HCT116 (cell line): ENCODE data around the gene KRTAP5-3. TPM values are rescaled to one million over a fixed set of nuclear protein-coding genes. Genes with fewer than 3 reads are reported as not detected.

Experiments used
- ATAC-seq: fragments of 200-7000 bp; cut with Tn5 transposase; 2 replicates; pipeline ENCODE4 v1.9.1; 2020; ENCODE audit warnings: mild to moderate bottlenecking, moderate library complexity
- BruUV-seq: library from RNA; stranded (reverse); fragments of 400-500 nt; replicated peaks from 2 replicates; lab custom pipeline; 2021; lab: Mats Ljungman, UMichigan
- CTCF ChIA-PET: fragments of 300-600 bp; sonication (Branson Sonifier 250); formaldehyde crosslinking; loops from one replicate; lab custom pipeline; 2021; ENCODE audit warnings: antibody characterized with exemption; lab: Charles Lee
- POLR2A ChIA-PET: fragments of 300-600, 350-600 bp; sonication (Branson Sonifier 250); formaldehyde crosslinking; loops from one replicate; lab custom pipeline; 2021; ENCODE audit warnings: antibody characterized with exemption; lab: Charles Lee
- RAD21 ChIA-PET, 2 experiments: fragments of 300-600 bp; sonication (Branson Sonifier 250); formaldehyde crosslinking; loops; one replicate each; lab custom pipeline; 2023; ENCODE audit warnings: low total read pairs in 2 of 2; ENCODE audit not compliant: uncharacterized antibody in 2 of 2, unreplicated experiment in 2 of 2, low non-redundant PET in 1 of 2; lab: Charles Lee
- DNase-seq: peaks from one replicate; pipeline ENCODE4 v3.0.0-alpha.2; 2010; ENCODE audit warnings: low read depth, low spot score
- H2AFZ ChIP-seq: fragments of 200-600 bp; shearing (Covaris generic), sonication (generic); 2 replicates; pipeline ENCODE4 v1.6.1; 2017; ENCODE audit warnings: low read depth, mixed run types, mixed read lengths, antibody characterized with exemption, low read length; ENCODE audit not compliant: poor library complexity, severe bottlenecking
- H3K27ac ChIP-seq: 2 replicates; pipeline ENCODE4 v1.5.1; 2012; ENCODE audit warnings: low read depth, low read length
- H3K27me3 ChIP-seq: fragments of 200-600 bp; sonication (generic); 2 replicates; pipeline ENCODE4 v1.6.1; 2016; ENCODE audit warnings: mixed run types, low read length, mixed read lengths; ENCODE audit not compliant: insufficient read depth
- H3K36me3 ChIP-seq, 2 experiments: fragments of 200-500 bp in 1 of 2; fragments of 200-600 bp in 1 of 2; sonication (Bioruptor generic) in 1 of 2; sonication (generic) in 1 of 2; 2 replicates each; pipeline versions ENCODE4 v1.5.1 to v1.6.1; 2014 to 2016; ENCODE audit warnings: low read length in 2 of 2, inconsistent platforms in 1 of 2, mixed read lengths in 1 of 2, mixed run types in 1 of 2; ENCODE audit not compliant: insufficient read depth in 2 of 2, control insufficient read depth in 1 of 2
- H3K4me1 ChIP-seq, 2 experiments: fragments of 200-600 bp in 1 of 2; sonication (generic) in 1 of 2; 2 replicates each; pipeline versions ENCODE4 v1.5.1 to v1.6.1; 2012 to 2017; ENCODE audit warnings: low read length in 2 of 2, inconsistent platforms in 1 of 2, mild to moderate bottlenecking in 1 of 2, mixed read lengths in 1 of 2, mixed run types in 1 of 2, moderate library complexity in 1 of 2; ENCODE audit not compliant: insufficient read depth in 2 of 2, control insufficient read depth in 1 of 2
- H3K4me2 ChIP-seq: fragments of 200-600 bp; sonication (generic); 2 replicates; pipeline ENCODE4 v1.6.1; 2017; ENCODE audit warnings: mixed run types, low read length, mixed read lengths
- H3K4me3 ChIP-seq, 2 experiments: fragments of 200-600 bp in 1 of 2; sonication (generic) in 1 of 2; replicated peaks in 1 of 2; 2 replicates each; pipeline ENCODE4 v1.5.1; 2011 to 2016; ENCODE audit warnings: low read length in 2 of 2, control low read depth in 1 of 2, low read depth in 1 of 2, mild to moderate bottlenecking in 1 of 2, mixed read lengths in 1 of 2, mixed run types in 1 of 2
- H3K79me2 ChIP-seq: fragments of 200-600 bp; sonication (generic); 2 replicates; pipeline ENCODE4 v1.6.1; 2017; ENCODE audit warnings: mild to moderate bottlenecking, mixed run types, low read length, moderate library complexity, mixed read lengths; ENCODE audit not compliant: insufficient read depth
- H3K9ac ChIP-seq: fragments of 200-600 bp; sonication (generic); 2 replicates; pipeline ENCODE4 v1.6.1; 2016; ENCODE audit warnings: low read length, mixed read lengths
- H3K9me2 ChIP-seq: fragments of 200-600 bp; sonication (generic), shearing (Covaris generic); 2 replicates; pipeline ENCODE4 v1.6.1; 2017; ENCODE audit warnings: mixed run types, mild to moderate bottlenecking, moderate library complexity; ENCODE audit not compliant: insufficient read depth
- H3K9me3 ChIP-seq, 2 experiments: fragments of 200-500 bp in 1 of 2; fragments of 200-600 bp in 1 of 2; sonication (Bioruptor generic) in 1 of 2; sonication (generic) in 1 of 2; 2 replicates each; pipeline ENCODE4 v1.6.1; 2014 to 2017; ENCODE audit warnings: low read length in 2 of 2, mixed read lengths in 2 of 2, inconsistent platforms in 1 of 2, low read depth in 1 of 2, mild to moderate bottlenecking in 1 of 2, mixed run types in 1 of 2, moderate library complexity in 1 of 2; ENCODE audit not compliant: control insufficient read depth in 1 of 2, insufficient read depth in 1 of 2
- H4K20me1 ChIP-seq: fragments of 200-600 bp; sonication (generic), shearing (Covaris generic); 2 replicates; pipeline ENCODE4 v1.6.1; 2017; ENCODE audit warnings: mixed run types, mild to moderate bottlenecking, moderate library complexity; ENCODE audit not compliant: insufficient read depth
- ATF3 ChIP-seq: IDR thresholded peaks from 2 replicates; pipeline ENCODE4 v1.6.1; 2012
- CTCF ChIP-seq, 3 experiments: fragments of 200-600 bp in 1 of 3; sonication (generic) in 1 of 3; IDR thresholded peaks in 2 of 3; conservative IDR thresholded peaks in 1 of 3; 2 replicates each; pipeline ENCODE4 v1.5.1; 2012 to 2017; ENCODE audit warnings: low read depth in 2 of 3, low read length in 2 of 3, antibody characterized with exemption in 1 of 3, borderline replicate concordance in 1 of 3, control low read depth in 1 of 3, mild to moderate bottlenecking in 1 of 3, mixed read lengths in 1 of 3, mixed run types in 1 of 3, moderate library complexity in 1 of 3; ENCODE audit not compliant: insufficient read depth in 1 of 3
- intact Hi-C: fragments of 100-400 bp; cut with micrococcal nuclease; formaldehyde crosslinking; loops from 2 replicates; pipeline ENCODE4 v1.10.0; 2022
- total RNA-seq: library from RNA; stranded (reverse); gene quantifications from one replicate; pipeline ENCODE4 v1.2.1, GENCODE V29; 2021; ENCODE audit not compliant: unreplicated experiment

KRTAP5-3 gene
- total RNA-seq, 1 experiment from 2014 or later, result not detected

GRCh38 chr11:1567052-1567720 lies 41.1 kb downstream of the KRTAP5-3 start:
- RAD21 ChIA-PET, result no interaction called here
- Histone ChIP-seq H3K79me2 (peaks cover 3% of the 10 kb centered on the region; the same call in 1 of the 2 replicates), H3K36me3 (no peaks in the 10 kb centered on the region; a peak in 1 of 4 replicates), H3K27me3 (no peaks in the 10 kb centered on the region), H3K27ac (no peak overlapping the region), H2AFZ (no peak overlapping the region), H3K9me2 (no peaks in the 10 kb centered on the region), H3K9ac (no peak overlapping the region), H3K4me2 (no peak overlapping the region), H3K9me3 (no peaks in the 10 kb centered on the region), H3K4me3 (no peak overlapping the region), H3K4me1 (peaks cover 2 to 8% of the 10 kb centered on the region in 2 experiments; a peak in 1 of 4 replicates), H4K20me1 (no peaks in the 10 kb centered on the region)
- POLR2A ChIA-PET, result no interaction called here
- ATAC-seq, result no peak
- DNase-seq, result no peak
- no TSS peak for BruUV-seq
- CTCF ChIA-PET, result interaction anchor here (1.4 kb wide), 1 partner anchor 21 kb away, joined by 4 read pairs; no protein-coding TSS in a partner anchor
- intact Hi-C loops, result no loop called here
- TF ChIP-seq ATF3, result no peak

- no peak overlapping the region for H3K4me2 ChIP-seq
- no peaks in the 10 kb centered on the region for H3K9me3 ChIP-seq
- ChIA-PET RAD21 (no interaction called here), CTCF (interaction anchor here (1.4 kb wide), 1 partner anchor 20 kb away, joined by 4 read pairs; no protein-coding TSS in a partner anchor), POLR2A (no interaction called here)
- H3K9me2 ChIP-seq, result no peaks in the 10 kb centered on the region
- intact Hi-C loops, result no loop called here
- H3K36me3 ChIP-seq, result no peaks in the 10 kb centered on the region; a peak in 1 of 4 replicates
- no peak overlapping the region for H3K27ac ChIP-seq
- H3K27me3 ChIP-seq, result no peaks in the 10 kb centered on the region
- no peak for ATAC-seq
- no peaks in the 10 kb centered on the region for H4K20me1 ChIP-seq
- H2AFZ ChIP-seq, result no peak overlapping the region
- peaks cover 3% of the 10 kb centered on the region; the same call in 1 of the 2 replicates for H3K79me2 ChIP-seq
- DNase-seq, result no peak
- TF ChIP-seq ATF3 (no peak), CTCF (IDR thresholded peaks at IDR 0.05 in 2 of 3, conservative IDR thresholded peaks at IDR 0.05 in 1 of 3; ENCODE audit: borderline replicate concordance in 1 of 3, insufficient read depth in 1 of 3, low read depth in 2 of 3, low read length in 2 of 3) (peak in 2 of 3 experiments; percentile 18 to 22; a peak in 2 of 6 replicates)
- H3K4me3 ChIP-seq, result no peak overlapping the region
- H3K9ac ChIP-seq, result no peak overlapping the region
- H3K4me1 ChIP-seq, result peaks cover 2 to 8% of the 10 kb centered on the region in 2 experiments; a peak in 1 of 4 replicates
- no TSS peak for BruUV-seq
Measured at GRCh38 chr11:1566381-1567051, 41.7 kb downstream of the KRTAP5-3 start.
